H1 (cell line): ENCODE results near the gene LRRC4C.

Experiments
- JUN ChIP-seq: IDR thresholded peaks from 2 replicates; pipeline ENCODE4 v1.6.1; 2011; ENCODE audit warnings: low read depth, mild to moderate bottlenecking, improper control_type of control experiment, low read length
- MAFK ChIP-seq: IDR thresholded peaks from 2 replicates; pipeline ENCODE4 v1.6.1; 2012; ENCODE audit warnings: low read depth, mild to moderate bottlenecking, improper control_type of control experiment, low read length
- NRF1 ChIP-seq: IDR thresholded peaks from 2 replicates; pipeline ENCODE4 v1.6.1; 2011; ENCODE audit warnings: mild to moderate bottlenecking, low read depth, low read length, improper control_type of control experiment
- POLR2A ChIP-seq, 2 experiments: IDR thresholded peaks; 1 replicate in 1 of 2; 2 replicates in 1 of 2; pipeline ENCODE4 v1.6.1; 2011; ENCODE audit warnings: low read depth in 2 of 2, low read length in 2 of 2, mild to moderate bottlenecking in 2 of 2; ENCODE audit errors: control extremely low read depth in 1 of 2
- POLR2AphosphoS5 ChIP-seq: IDR thresholded peaks from 2 replicates; pipeline ENCODE4 v1.6.1; 2011; ENCODE audit warnings: low read depth, low read length
- RAD21 ChIP-seq, 2 experiments: IDR thresholded peaks in 1 of 2; conservative IDR thresholded peaks in 1 of 2; 2 replicates each; pipeline ENCODE4 v1.6.1; 2011; ENCODE audit warnings: low read depth in 2 of 2, low read length in 2 of 2, improper control_type of control experiment in 1 of 2, inconsistent platforms in 1 of 2, mild to moderate bottlenecking in 1 of 2, moderate library complexity in 1 of 2
- RFX5 ChIP-seq: IDR thresholded peaks from 2 replicates; pipeline ENCODE4 v1.6.1; 2011; ENCODE audit warnings: low read depth, low read length, improper control_type of control experiment, borderline replicate concordance
- SP1 ChIP-seq: IDR thresholded peaks from 2 replicates; pipeline ENCODE4 v1.6.1; 2011; ENCODE audit warnings: low read depth, low read length
- ZNF274 ChIP-seq: IDR thresholded peaks from 2 replicates; pipeline ENCODE4 v1.7.0; 2012; ENCODE audit warnings: low read length, borderline replicate concordance; ENCODE audit errors: extremely low read depth
- TF ChIP-seq, protein P1 (sequence below), 3 experiments: IDR thresholded peaks; 1 replicate in 2 of 3; 2 replicates in 1 of 3; pipeline versions ENCODE4 v1.5.1 to v1.6.1; 2011; ENCODE audit warnings: low read length in 3 of 3, mild to moderate bottlenecking in 3 of 3, inconsistent platforms in 2 of 3, low read depth in 1 of 3, moderate library complexity in 1 of 3; ENCODE audit not compliant: insufficient read depth in 1 of 3; ENCODE audit errors: control extremely low read depth in 1 of 3
- TF ChIP-seq, protein P2 (sequence below): IDR thresholded peaks from 2 replicates; pipeline ENCODE4 v1.6.1; 2012; ENCODE audit warnings: low read length, inconsistent platforms

DNA sequence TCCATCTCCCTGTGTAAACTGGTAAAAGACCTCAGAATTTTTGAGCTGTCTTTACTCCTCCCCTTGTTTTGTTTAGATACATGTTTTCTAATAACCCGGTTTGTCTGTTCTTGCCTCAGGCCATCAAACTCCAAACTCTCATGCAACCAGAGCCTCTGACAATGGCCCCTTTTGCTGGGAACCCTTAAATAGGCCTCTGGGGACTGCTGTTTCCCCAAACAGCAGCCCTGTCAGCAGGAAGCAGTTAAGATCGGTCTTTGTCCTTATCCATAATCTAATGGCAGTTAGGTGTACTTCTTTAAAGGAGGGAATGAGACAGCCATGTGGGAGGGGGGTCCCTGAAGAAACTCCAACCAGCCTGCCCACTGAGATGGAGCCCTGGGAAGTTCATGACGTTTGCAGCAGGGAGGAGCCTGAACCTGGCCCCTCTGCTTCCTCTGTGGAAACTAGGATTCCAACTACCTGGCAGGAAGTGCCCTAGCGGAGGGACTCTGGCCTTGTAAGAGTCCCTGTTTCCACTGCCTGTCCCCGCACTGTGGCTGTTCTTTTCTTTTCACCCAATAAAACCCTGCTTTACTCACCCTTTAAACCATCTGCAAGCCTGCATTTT, 1354.4 kb downstream of the LRRC4C start:
- TF ChIP-seq RAD21 (IDR thresholded peaks at IDR 0.05 in 1 of 2, conservative IDR thresholded peaks at IDR 0.05 in 1 of 2; ENCODE audit: low read depth in 2 of 2, low read length in 2 of 2): no peak
- TF ChIP-seq MAFK: no peak
- TF ChIP-seq NRF1: no peak
- TF ChIP-seq, protein P1, sequence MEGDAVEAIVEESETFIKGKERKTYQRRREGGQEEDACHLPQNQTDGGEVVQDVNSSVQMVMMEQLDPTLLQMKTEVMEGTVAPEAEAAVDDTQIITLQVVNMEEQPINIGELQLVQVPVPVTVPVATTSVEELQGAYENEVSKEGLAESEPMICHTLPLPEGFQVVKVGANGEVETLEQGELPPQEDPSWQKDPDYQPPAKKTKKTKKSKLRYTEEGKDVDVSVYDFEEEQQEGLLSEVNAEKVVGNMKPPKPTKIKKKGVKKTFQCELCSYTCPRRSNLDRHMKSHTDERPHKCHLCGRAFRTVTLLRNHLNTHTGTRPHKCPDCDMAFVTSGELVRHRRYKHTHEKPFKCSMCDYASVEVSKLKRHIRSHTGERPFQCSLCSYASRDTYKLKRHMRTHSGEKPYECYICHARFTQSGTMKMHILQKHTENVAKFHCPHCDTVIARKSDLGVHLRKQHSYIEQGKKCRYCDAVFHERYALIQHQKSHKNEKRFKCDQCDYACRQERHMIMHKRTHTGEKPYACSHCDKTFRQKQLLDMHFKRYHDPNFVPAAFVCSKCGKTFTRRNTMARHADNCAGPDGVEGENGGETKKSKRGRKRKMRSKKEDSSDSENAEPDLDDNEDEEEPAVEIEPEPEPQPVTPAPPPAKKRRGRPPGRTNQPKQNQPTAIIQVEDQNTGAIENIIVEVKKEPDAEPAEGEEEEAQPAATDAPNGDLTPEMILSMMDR (IDR thresholded peaks at IDR 0.05; ENCODE audit: control extremely low read depth in 1 of 3, insufficient read depth in 1 of 3, low read depth in 1 of 3, low read length in 3 of 3): no peak
- TF ChIP-seq SP1: no peak
- TF ChIP-seq POLR2AphosphoS5: no peak
- TF ChIP-seq RFX5: no peak
- no peak for TF ChIP-seq JUN
- no peak for TF ChIP-seq ZNF274
- TF ChIP-seq POLR2A (IDR thresholded peaks at IDR 0.05; ENCODE audit: control extremely low read depth in 1 of 2, low read depth in 2 of 2, low read length in 2 of 2): no peak
- TF ChIP-seq, protein P2, sequence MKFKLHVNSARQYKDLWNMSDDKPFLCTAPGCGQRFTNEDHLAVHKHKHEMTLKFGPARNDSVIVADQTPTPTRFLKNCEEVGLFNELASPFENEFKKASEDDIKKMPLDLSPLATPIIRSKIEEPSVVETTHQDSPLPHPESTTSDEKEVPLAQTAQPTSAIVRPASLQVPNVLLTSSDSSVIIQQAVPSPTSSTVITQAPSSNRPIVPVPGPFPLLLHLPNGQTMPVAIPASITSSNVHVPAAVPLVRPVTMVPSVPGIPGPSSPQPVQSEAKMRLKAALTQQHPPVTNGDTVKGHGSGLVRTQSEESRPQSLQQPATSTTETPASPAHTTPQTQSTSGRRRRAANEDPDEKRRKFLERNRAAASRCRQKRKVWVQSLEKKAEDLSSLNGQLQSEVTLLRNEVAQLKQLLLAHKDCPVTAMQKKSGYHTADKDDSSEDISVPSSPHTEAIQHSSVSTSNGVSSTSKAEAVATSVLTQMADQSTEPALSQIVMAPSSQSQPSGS: no peak
